WERI-Rb-1 (cell line): Measurements from ENCODE around the gene ZNF479.
"Not testable (repeated sequence)": the region's sequence is repeated elsewhere in the genome, so short reads cannot be mapped to it uniquely, and the experiment has no call there.

ENCODE experiments used
- DNase-seq: peaks from one replicate; pipeline ENCODE4 v3.0.0-alpha.2; 2020
- H3K27ac ChIP-seq: fragments of 250-450 bp; sonication (Bioruptor Pico); 2 replicates; pipeline ENCODE4 v1.5.1; 2020; ENCODE audit warnings: mild to moderate bottlenecking, moderate library complexity
- H3K27me3 ChIP-seq: fragments of 250-450 bp; sonication (Bioruptor Pico); 2 replicates; pipeline ENCODE4 v1.5.1; 2021; ENCODE audit warnings: mild to moderate bottlenecking, low read depth, moderate library complexity; ENCODE audit not compliant: insufficient read depth, severe bottlenecking
- H3K36me3 ChIP-seq: fragments of 250-450 bp; sonication (Bioruptor Pico); 2 replicates; pipeline ENCODE4 v1.5.1; 2020; ENCODE audit warnings: mild to moderate bottlenecking, moderate library complexity
- H3K4me3 ChIP-seq: 2 replicates; pipeline ENCODE4 v1.5.1; 2011; ENCODE audit warnings: low read depth, mild to moderate bottlenecking, control low read depth, low read length
- H3K9me3 ChIP-seq: fragments of 250-450 bp; sonication (Bioruptor Pico); 2 replicates; pipeline ENCODE4 v1.5.1; 2021; ENCODE audit warnings: mild to moderate bottlenecking, moderate library complexity; ENCODE audit not compliant: severe bottlenecking
- TF ChIP-seq, protein P1 (sequence below): IDR thresholded peaks from 2 replicates; pipeline ENCODE4 v1.5.1; 2011; ENCODE audit warnings: low read depth, mild to moderate bottlenecking, control low read depth, inconsistent platforms, low read length

ZNF479 gene

GRCh38 chr7:57176928-57177635 lies 44.8 kb upstream of the ZNF479 start:
- H3K27ac ChIP-seq, result no peak overlapping the region
- no peak for DNase-seq
- H3K4me3 ChIP-seq, result no peak overlapping the region
- H3K27me3 ChIP-seq, result no peaks in the 10 kb centered on the region
- no peaks in the 10 kb centered on the region for H3K36me3 ChIP-seq
- peaks cover 19% of the 10 kb centered on the region for H3K9me3 ChIP-seq
- TF ChIP-seq, protein P1, sequence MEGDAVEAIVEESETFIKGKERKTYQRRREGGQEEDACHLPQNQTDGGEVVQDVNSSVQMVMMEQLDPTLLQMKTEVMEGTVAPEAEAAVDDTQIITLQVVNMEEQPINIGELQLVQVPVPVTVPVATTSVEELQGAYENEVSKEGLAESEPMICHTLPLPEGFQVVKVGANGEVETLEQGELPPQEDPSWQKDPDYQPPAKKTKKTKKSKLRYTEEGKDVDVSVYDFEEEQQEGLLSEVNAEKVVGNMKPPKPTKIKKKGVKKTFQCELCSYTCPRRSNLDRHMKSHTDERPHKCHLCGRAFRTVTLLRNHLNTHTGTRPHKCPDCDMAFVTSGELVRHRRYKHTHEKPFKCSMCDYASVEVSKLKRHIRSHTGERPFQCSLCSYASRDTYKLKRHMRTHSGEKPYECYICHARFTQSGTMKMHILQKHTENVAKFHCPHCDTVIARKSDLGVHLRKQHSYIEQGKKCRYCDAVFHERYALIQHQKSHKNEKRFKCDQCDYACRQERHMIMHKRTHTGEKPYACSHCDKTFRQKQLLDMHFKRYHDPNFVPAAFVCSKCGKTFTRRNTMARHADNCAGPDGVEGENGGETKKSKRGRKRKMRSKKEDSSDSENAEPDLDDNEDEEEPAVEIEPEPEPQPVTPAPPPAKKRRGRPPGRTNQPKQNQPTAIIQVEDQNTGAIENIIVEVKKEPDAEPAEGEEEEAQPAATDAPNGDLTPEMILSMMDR, result no peak

DNA sequence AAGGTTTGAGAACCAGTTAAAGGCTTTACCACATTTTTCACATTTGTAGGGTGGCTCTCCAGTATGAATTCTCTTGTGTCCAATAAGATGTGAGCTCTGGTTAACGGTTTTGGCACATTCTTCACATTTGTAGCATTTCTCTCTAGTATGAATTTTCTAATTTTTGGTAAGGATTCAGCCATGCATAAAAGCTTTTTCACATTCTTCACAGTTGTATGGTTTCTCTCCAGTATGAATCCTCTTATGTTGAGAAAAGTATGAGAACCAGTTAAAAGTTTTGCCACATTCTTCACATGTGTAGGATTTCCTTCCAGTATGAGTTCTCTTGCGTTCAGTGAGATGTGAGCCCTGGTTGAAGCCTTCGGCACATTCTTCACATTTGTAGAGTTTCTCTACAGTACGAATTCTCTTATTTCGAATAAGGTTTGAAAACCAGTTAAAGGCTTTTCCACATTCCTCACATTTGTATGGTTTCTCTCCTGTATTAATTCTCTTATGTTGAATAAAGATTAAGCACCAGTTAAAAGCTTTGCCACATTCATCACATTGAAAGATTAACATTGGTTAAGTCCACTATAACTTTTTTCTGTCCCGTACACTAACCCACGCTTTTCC lies 33.2 kb upstream of the ZNF479 start:
- Histone ChIP-seq H3K27ac (no peak overlapping the region), H3K9me3 (peaks cover 19% of the 10 kb centered on the region)

GRCh38 chr7:57120123-57120784 lies 12.0 kb downstream of the ZNF479 start:
- not testable (repeated sequence) for H3K27ac ChIP-seq, H3K4me3 ChIP-seq, DNase-seq, H3K27me3 ChIP-seq, H3K9me3 ChIP-seq, H3K36me3 ChIP-seq

More for the DNA sequence above, 33.2 kb upstream of the ZNF479 start:
- DNase-seq, result no peak
- no peaks in the 10 kb centered on the region for H3K27me3 ChIP-seq
- TF ChIP-seq, protein P1, result no peak
- no peak overlapping the region for H3K4me3 ChIP-seq
- no peaks in the 10 kb centered on the region for H3K36me3 ChIP-seq
